GM12891 (cell line): ENCODE results near the gene CDH18.

ENCODE experiments used
- DNase-seq: peaks from one replicate; pipeline ENCODE4 v3.0.0; 2011; ENCODE audit warnings: low spot score; ENCODE audit not compliant: insufficient read length
- FAIRE-seq: peaks from 2 replicates; lab custom pipeline; 2011; peaks lifted over from hg19 to GRCh38; lab: Jason Lieb, UNC
- PAX5 ChIP-seq: IDR thresholded peaks from 2 replicates; pipeline ENCODE4 v1.6.1; 2011; ENCODE audit warnings: low read length, moderate library complexity, mild to moderate bottlenecking; ENCODE audit not compliant: insufficient read depth, severe bottlenecking
- POLR2A ChIP-seq: IDR thresholded peaks from 2 replicates; pipeline ENCODE4 v1.6.1; 2011; ENCODE audit warnings: low read depth, low read length, control low read depth
- POLR2AphosphoS5 ChIP-seq: IDR thresholded peaks from 2 replicates; pipeline ENCODE4 v1.6.1; 2011; ENCODE audit warnings: low read depth, low read length, control low read depth
- POU2F2 ChIP-seq: IDR thresholded peaks from 2 replicates; pipeline ENCODE4 v1.6.1; 2011; ENCODE audit warnings: low read depth, mild to moderate bottlenecking, control low read depth, low read length, moderate library complexity
- SPI1 ChIP-seq: IDR thresholded peaks from 2 replicates; pipeline ENCODE4 v1.6.1; 2011; ENCODE audit warnings: low read depth, low read length, control low read depth
- TAF1 ChIP-seq: IDR thresholded peaks from 2 replicates; pipeline ENCODE4 v1.6.1; 2011; ENCODE audit warnings: low read depth, low read length, control low read depth

The CDH18 gene

GRCh38 chr5:19880458-19880857 lies 107.5 kb downstream of the CDH18 start:
- DNase-seq: no peak
- TF ChIP-seq TAF1 (no peak), PAX5 (no peak), POLR2AphosphoS5 (no peak), SPI1 (no peak)
- no peak for FAIRE-seq

DNA sequence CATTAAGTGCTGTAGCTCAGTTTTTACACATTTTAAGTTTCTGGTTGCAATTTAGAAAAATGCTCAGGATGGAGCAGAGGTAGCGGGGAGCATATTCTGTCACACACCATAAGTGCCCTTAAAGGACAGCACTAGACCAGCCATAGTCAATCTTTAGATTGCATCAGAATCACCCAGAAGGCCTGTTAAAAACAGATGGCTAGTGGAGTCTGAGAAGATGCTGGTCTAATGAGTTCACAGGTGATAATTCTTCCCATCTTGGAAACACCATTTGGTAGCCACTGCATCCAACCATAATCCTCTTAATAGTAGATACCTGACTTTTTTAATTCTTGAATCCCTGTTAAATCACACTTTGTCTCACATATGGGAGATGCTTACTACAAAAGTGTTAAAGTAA lies 113.2 kb downstream of the CDH18 start:
- FAIRE-seq (no peak), DNase-seq (no peak)
- no peak for TF ChIP-seq TAF1
- TF ChIP-seq POU2F2: no peak
- TF ChIP-seq POLR2A: no peak

GRCh38 chr5:19866090-19866450 lies 121.9 kb downstream of the CDH18 start:
- TF ChIP-seq PAX5: no peak
- TF ChIP-seq POLR2AphosphoS5: no peak
- TF ChIP-seq POLR2A: no peak
- no peak for TF ChIP-seq POU2F2
- TF ChIP-seq TAF1: no peak
- no peak for TF ChIP-seq SPI1
- DNase-seq (no peak), FAIRE-seq (no peak)

- FAIRE-seq (no peak), DNase-seq (no peak)
- TF ChIP-seq TAF1: no peak
- TF ChIP-seq POU2F2: no peak
- no peak for TF ChIP-seq POLR2AphosphoS5
- no peak for TF ChIP-seq POLR2A
- no peak for TF ChIP-seq SPI1
- TF ChIP-seq PAX5: no peak
Observed at GRCh38 chr5:19865336-19866089, 122.5 kb downstream of the CDH18 start.

- TF ChIP-seq PAX5: no peak
- TF ChIP-seq POU2F2: no peak
- no peak for TF ChIP-seq SPI1
- TF ChIP-seq POLR2A: no peak
- TF ChIP-seq POLR2AphosphoS5: no peak
- TF ChIP-seq TAF1: no peak
- FAIRE-seq (no peak), DNase-seq (no peak)
Observed at GRCh38 chr5:19862711-19863110, 125.3 kb downstream of the CDH18 start.

GRCh38 chr5:19859020-19859419 lies 129.0 kb downstream of the CDH18 start:
- TF ChIP-seq PAX5: no peak
- TF ChIP-seq POU2F2: no peak
- no peak for TF ChIP-seq TAF1
- no peak for TF ChIP-seq POLR2A
- no peak for TF ChIP-seq SPI1
- no peak for TF ChIP-seq POLR2AphosphoS5
- DNase-seq (no peak), FAIRE-seq (no peak)

GRCh38 chr5:19855931-19856330 lies 132.1 kb downstream of the CDH18 start:
- TF ChIP-seq TAF1: no peak
- no peak for TF ChIP-seq POU2F2
- TF ChIP-seq SPI1: no peak
- TF ChIP-seq POLR2A: no peak
- no peak for TF ChIP-seq POLR2AphosphoS5
- no peak for TF ChIP-seq PAX5
- FAIRE-seq: no peak
- no peak for DNase-seq

- TF ChIP-seq PAX5: no peak
- no peak for TF ChIP-seq POU2F2
- no peak for TF ChIP-seq POLR2AphosphoS5
- TF ChIP-seq TAF1: no peak
- no peak for TF ChIP-seq SPI1
- no peak for TF ChIP-seq POLR2A
- DNase-seq (no peak), FAIRE-seq (no peak)
Observed at GRCh38 chr5:19855453-19855852, 132.5 kb downstream of the CDH18 start.

DNA sequence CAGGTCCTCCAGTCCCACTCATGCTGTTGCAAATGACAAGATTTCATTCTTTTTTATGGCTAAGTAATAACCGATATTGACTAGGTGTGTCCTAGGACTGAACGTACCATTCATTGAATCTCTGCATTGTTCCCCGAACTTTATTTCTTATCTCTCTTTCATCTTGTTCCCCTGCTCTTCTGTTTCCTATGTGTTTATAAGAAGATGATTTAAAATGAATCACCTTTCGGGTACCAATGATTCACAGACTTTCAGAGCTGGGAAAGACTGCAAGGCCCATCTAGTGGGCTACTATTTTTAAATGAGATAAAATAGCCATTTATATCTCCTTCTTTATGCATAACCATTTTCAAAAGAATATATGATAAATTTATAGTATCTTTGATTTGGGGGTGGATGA lies 133.0 kb downstream of the CDH18 start:
- FAIRE-seq (no peak), DNase-seq (no peak)
- TF ChIP-seq POLR2AphosphoS5: no peak
- no peak for TF ChIP-seq POU2F2
- no peak for TF ChIP-seq TAF1
- TF ChIP-seq PAX5: no peak
- TF ChIP-seq SPI1: no peak
- TF ChIP-seq POLR2A: no peak

DNA sequence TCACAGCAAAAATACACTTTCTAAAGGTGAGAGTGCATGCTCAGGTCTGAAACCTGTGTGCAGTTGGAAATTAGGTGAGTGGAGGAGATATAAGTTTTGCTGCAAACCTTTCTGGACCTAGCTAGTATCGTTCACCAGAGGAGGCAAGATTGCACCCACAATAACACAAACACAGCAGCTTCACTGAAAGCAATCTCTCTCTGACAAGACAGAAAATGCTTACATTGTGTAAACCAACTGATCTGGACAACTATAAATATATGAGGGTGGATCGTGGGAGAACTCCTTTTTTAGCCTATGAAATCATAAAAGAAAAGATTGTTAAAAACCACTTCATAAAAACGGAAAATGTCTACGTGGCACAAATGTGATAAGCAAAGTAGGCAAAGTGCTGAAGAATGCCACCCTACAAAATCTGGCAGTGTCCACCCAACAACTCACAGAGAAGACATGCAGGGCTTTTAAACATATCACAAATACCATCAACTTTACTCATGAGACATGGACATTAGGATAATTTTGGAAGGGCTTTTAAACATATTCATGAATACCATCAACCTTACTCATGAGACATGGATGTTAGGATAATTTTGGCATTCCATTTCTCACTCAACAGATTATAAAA lies 134.3 kb downstream of the CDH18 start:
- no peak for TF ChIP-seq SPI1
- no peak for TF ChIP-seq POU2F2
- no peak for TF ChIP-seq POLR2AphosphoS5
- TF ChIP-seq POLR2A: no peak
- no peak for TF ChIP-seq TAF1
- TF ChIP-seq PAX5: no peak
- DNase-seq (no peak), FAIRE-seq (no peak)
